HL-60 (cell line): ENCODE data around the gene SPACA6.
"Not testable (repeated sequence)": the region's sequence is repeated elsewhere in the genome, so short reads cannot be mapped to it uniquely, and the experiment has no call there.

Experiments used
- DNase-seq, 2 experiments: peaks; one replicate each; pipeline ENCODE4 v3.0.0-alpha.2; 2010 to 2020; ENCODE audit warnings: low read depth in 1 of 2, low spot score in 1 of 2
- H3K27ac ChIP-seq: fragments of 250-450 bp; sonication (Bioruptor Pico); replicated peaks from 2 replicates; pipeline ENCODE4 v1.5.1; 2020; ENCODE audit warnings: mild to moderate bottlenecking, moderate library complexity
- H3K27me3 ChIP-seq: fragments of 250-450 bp; sonication (Bioruptor Pico); 2 replicates; pipeline ENCODE4 v1.5.1; 2021; ENCODE audit warnings: mild to moderate bottlenecking, moderate library complexity; ENCODE audit not compliant: insufficient read depth, poor library complexity, severe bottlenecking
- H3K4me3 ChIP-seq: replicated peaks from 2 replicates; pipeline ENCODE4 v1.5.1; 2011; ENCODE audit warnings: mild to moderate bottlenecking, control low read depth, low read length; ENCODE audit not compliant: insufficient read depth
- CTCF ChIP-seq: IDR thresholded peaks from one replicate; pipeline ENCODE4 v1.5.1; 2011; ENCODE audit warnings: low read length, control low read depth, inconsistent platforms; ENCODE audit not compliant: insufficient read depth
- GABPA ChIP-seq: IDR thresholded peaks from 2 replicates; pipeline ENCODE4 v1.6.1; 2012; ENCODE audit warnings: low read depth
- POLR2AphosphoS5 ChIP-seq: IDR thresholded peaks from 2 replicates; pipeline ENCODE4 v1.6.1; 2012; ENCODE audit warnings: low read depth
- REST ChIP-seq: IDR thresholded peaks from 2 replicates; pipeline ENCODE4 v1.6.1; 2012; ENCODE audit warnings: low read depth; ENCODE audit not compliant: insufficient replicate concordance
- SPI1 ChIP-seq: IDR thresholded peaks from 2 replicates; pipeline ENCODE4 v1.6.1; 2012; ENCODE audit warnings: low read depth, mild to moderate bottlenecking, borderline replicate concordance
- long read RNA-seq: library from polyadenylated mRNA; unstranded; transcript quantifications from one replicate; pipeline ENCODE4 v2.0.0, GENCODE V29; 2020

The SPACA6 gene
- long read RNA-seq, partial matches to known transcripts, result 14 of 15 reads
- long read RNA-seq, other reads (novel, unspliced or antisense), result 0 of 15 reads

- Histone ChIP-seq H3K4me3 (no peak within 1 kb of the TSS), H3K27ac (no peak within 1 kb of the TSS), H3K27me3 (no peaks in the 10 kb centered on the region)
- no peak for DNase-seq
- TF ChIP-seq GABPA, result no peak
- TF ChIP-seq POLR2AphosphoS5, result no peak
Observed at GRCh38 chr19:51693260-51693659, at the start of gene SPACA6. Gene SPACA6, plus strand, starts transcription at chr19:51693330. Its CDS starts 197 bp downstream, at chr19:51693527.

GRCh38 chr19:51644636-51645271 is 48.4 kb upstream of the SPACA6 start:
- TF ChIP-seq CTCF, result no peak
- peak; percentile 80 for TF ChIP-seq REST
- TF ChIP-seq SPI1, result peak; percentile 92
- peak in 1 of 2 experiments; percentile 67 for DNase-seq
- Histone ChIP-seq H3K27ac (peak overlapping the region; percentile 34), H3K27me3 (no peaks in the 10 kb centered on the region), H3K4me3 (peak overlapping the region; percentile 52)

- Histone ChIP-seq H3K4me3 (peak within 1 kb of the TSS; percentile 52), H3K27ac (peak within 1 kb of the TSS; percentile 62)
- DNase-seq, H3K27me3 ChIP-seq: not testable (repeated sequence)
Observed at GRCh38 chr19:51646730-51647129, 46.4 kb upstream of the SPACA6 start, which contains the start of gene SIGLEC14. Gene SIGLEC14, minus strand, starts transcription at chr19:51646825. Its CDS starts 66 bp downstream, at chr19:51646759.

- TF ChIP-seq SPI1, result no peak
- TF ChIP-seq POLR2AphosphoS5, result no peak
- TF ChIP-seq REST, result no peak
- no peak for TF ChIP-seq CTCF
- no peak for TF ChIP-seq GABPA
- H3K27me3 ChIP-seq, result no peaks in the 10 kb centered on the region
- H3K4me3 ChIP-seq, result no peak overlapping the region
- peak overlapping the region; percentile 62 for H3K27ac ChIP-seq
- no peak for DNase-seq
Observed at GRCh38 chr19:51647318-51647717, 45.8 kb upstream of the SPACA6 start.
